Activated CD4-positive, alpha-beta T cell treated with anti-CD3 and anti-CD28 coated beads, Interleukin-2, Interleukin-4, amounts not matched to agents 100 ng/mL and 50 ng/mL, durations not matched to agents 16 hours and 8 hours (primary cell): ENCODE results near the gene CACNA2D2.

Experiments used
- DNase-seq: peaks from one replicate; pipeline ENCODE4 v3.0.0-alpha.2; 2020; ENCODE audit warnings: low spot score

CACNA2D2 gene

DNA sequence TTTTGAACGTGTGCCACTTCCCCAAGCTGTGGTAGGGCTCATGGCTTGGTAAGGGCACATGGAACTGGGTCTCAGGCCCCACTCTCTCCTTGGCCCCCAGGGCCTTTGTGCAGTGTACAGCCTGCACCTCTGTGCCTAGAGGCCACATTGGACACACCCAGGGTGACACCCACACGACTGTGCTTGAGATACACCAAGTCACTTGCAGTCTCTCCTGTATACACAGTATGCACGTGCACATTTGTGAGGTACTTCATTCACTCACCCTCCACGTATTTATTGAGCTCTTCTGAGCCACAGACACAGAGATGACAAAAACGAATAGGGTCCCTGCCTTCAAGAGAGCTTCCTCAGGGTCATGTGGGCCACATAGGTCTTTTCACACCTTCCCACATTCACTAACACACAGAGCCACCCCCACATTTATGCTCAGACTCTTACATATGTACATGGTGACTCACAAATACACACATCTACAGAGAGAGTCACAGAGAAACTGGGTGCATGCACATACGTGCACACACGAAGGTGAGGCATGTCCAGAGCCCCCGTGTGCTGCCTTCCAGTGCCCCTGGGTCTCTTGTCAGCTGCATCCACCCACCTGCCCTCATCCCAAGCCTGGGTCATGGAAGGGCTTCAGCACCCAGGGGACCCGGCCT, 134.3 kb downstream of the CACNA2D2 start:
- no peak for DNase-seq

DNA sequence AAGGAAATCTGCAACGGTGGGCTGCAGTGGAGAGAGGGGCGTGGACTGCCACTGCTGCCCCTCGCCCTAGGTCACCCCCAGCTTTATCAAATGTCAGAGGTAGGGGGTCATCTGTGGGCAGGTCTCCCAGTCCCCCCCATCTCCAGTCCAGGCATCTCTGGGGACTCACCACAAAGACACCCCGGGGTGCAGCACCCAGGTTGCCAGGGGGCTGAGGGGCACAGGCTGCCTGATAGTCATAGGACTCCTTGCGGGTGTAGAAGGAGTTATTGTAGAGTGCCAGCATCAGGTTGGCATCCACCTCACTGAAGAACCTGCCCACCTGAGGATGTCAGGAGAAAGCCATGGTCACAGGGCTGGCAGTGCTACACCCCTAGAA, 137.6 kb downstream of the CACNA2D2 start:
- no peak for DNase-seq

- DNase-seq: peak; percentile 94
Measured at GRCh38 chr3:50365080-50365841, 138.2 kb downstream of the CACNA2D2 start.

- no peak for DNase-seq
Measured at GRCh38 chr3:50364573-50365079, 138.8 kb downstream of the CACNA2D2 start.

GRCh38 chr3:50359760-50360110, 143.7 kb downstream of the CACNA2D2 start:
- DNase-seq: no peak

DNA sequence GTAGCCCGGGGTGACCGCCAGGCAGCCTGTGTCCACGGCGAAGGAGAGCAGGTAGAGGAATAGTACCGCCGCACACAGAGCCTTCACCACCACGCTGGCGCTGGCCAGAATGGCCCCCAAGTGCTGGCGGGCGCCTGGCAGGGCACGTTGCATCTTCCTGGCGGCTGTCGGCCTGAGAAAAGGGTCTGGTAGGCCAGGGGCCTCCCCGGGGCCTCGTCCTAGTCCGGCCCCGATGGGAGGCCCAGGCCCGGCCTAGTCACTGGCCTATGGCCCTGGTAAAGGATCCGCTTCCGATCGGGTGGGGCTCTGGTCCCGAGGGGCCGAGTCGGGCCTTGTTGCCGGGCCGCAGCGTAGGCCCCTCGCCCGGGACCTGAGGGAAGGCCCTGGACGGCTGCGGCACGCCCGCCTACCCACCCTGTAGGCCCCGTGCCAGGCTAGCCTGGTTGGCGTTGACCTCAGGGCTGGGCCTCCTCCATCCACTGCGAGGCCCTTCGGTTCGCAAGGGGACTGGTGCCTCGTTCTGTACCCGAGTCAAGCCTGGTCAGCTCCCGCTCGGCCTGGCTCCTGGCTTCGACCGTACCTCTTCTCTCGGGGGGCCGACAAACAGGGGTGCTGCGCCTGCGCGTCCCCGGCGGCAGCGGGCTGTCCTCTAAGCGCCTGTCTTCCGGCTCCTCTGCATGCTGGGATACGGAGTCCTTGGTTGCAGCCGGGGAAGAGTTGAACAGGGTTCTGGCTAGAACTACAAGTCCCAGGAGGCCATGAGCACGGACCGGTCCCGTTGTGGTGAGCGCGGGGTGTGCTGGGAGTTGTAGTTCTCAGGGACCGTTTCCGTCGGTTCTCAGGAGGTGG, 144.3 kb downstream of the CACNA2D2 start, which contains the start of gene TMEM115:
Gene TMEM115 (minus strand): TSS at position 611 of the 849 bp plus-strand sequence. CDS start 458 bp downstream, at position 153.
- peak; percentile 99 for DNase-seq

GRCh38 chr3:50358355-50358910, 145.0 kb downstream of the CACNA2D2 start:
- no peak for DNase-seq

GRCh38 chr3:50357481-50357880, 146.0 kb downstream of the CACNA2D2 start:
- no peak for DNase-seq

- DNase-seq: no peak
Measured at GRCh38 chr3:50356553-50356952, 146.9 kb downstream of the CACNA2D2 start.

- DNase-seq: no peak
Measured at GRCh38 chr3:50355829-50356552, 147.4 kb downstream of the CACNA2D2 start.

DNA sequence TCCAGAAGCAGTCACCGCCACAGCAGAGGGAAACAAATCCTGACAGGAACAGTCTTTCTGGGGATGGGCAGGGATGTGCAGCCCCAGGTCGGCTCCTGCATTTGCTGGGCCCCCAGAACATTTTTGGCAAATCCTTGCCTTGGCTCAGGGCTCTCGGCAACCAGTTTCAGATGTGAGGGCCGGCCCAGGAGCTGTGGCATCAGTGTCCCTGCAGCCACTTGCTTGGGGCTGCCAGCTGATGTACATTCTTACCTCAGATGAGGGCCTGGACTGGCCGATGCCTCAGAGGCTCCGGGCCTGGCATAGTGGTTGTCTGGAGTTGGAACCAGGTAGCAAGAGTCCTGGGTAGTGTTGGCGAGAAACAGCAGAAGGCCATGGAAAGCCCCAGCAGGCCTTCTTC, 148.6 kb downstream of the CACNA2D2 start:
- no peak for DNase-seq

- no peak for DNase-seq
Measured at GRCh38 chr3:50354186-50354764, 149.2 kb downstream of the CACNA2D2 start.

- no peak for DNase-seq
Measured at GRCh38 chr3:50353245-50354004, 150.0 kb downstream of the CACNA2D2 start.

GRCh38 chr3:50352781-50353180, 150.7 kb downstream of the CACNA2D2 start:
- no peak for DNase-seq

DNA sequence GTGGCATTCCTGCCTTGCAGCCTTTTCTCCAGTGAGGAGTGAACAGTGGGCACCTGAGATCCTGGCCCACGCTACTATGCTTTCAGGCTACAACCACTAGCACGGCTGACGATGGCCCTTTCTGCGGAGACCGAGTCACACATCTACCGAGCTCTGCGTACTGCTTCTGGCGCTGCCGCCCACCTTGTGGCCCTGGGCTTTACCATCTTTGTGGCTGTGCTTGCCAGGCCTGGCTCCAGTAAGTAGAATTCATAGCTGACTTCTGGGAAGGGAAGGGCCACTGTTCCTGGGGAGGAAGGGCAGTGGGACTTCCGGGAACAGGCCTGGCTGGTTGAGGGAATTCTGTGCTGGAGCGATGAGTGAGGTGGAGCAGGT, 152.1 kb downstream of the CACNA2D2 start:
- DNase-seq: no peak

- DNase-seq: peak; percentile 98
Measured at GRCh38 chr3:50350527-50351322, 152.7 kb downstream of the CACNA2D2 start, which contains the start of the genes CYB561D2 and NPRL2. CYB561D2 (plus strand) TSS chr3:50350862; CDS start chr3:50351434, 572 bp downstream. NPRL2 (minus strand) TSS chr3:50350775; CDS start chr3:50350652, 123 bp downstream.

- no peak for DNase-seq
Measured at GRCh38 chr3:50350213-50350526, 153.3 kb downstream of the CACNA2D2 start.

DNA sequence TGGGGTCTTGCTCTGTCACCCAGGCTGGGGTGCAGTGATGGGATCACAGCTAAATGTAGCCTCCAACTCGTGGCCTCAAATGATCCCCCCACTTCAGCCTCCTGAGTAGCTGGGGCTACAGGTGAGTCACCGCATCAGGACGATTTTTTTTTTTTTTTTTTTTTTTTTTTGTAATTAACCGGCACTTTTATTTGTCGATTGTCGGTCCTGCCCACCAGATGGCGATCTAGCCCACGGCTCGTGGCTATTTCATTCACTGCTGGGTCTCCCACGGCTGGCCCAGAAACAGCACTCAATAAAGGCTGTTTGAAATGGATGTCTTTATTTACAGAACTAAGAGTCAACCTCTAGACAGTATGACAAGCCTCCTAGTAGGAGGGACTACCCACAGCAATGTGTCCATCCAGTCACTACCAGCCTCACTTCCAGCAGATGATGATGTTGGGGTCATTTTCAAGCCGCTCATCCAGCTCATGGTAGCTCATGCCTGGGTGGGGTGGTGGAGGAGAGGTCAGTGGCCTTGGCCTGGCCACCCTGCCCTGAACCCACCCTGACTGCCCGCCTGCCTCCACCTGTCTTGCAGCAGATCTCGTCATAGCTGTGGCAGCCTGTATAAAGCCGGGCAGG, 156.1 kb downstream of the CACNA2D2 start:
- DNase-seq: peak; percentile 70
